HPDE6-E6E7 (cell line): Measurements from ENCODE around the gene EEF2.
"Not testable (repeated sequence)": the region's sequence is repeated elsewhere in the genome, so short reads cannot be mapped to it uniquely, and the experiment has no call there.

Experiments
- DNase-seq: peaks from one replicate; pipeline ENCODE4 v3.0.0; 2011; ENCODE audit warnings: missing footprints; ENCODE audit errors: extremely low spot score

EEF2 gene

GRCh38 chr19:3944018-3944721, 41.1 kb downstream of the EEF2 start:
- no peak for DNase-seq

GRCh38 chr19:3942790-3943409, 42.4 kb downstream of the EEF2 start:
- DNase-seq = no peak

GRCh38 chr19:3938300-3938950, 46.8 kb downstream of the EEF2 start:
- DNase-seq = not testable (repeated sequence)

GRCh38 chr19:3936506-3937442, 48.5 kb downstream of the EEF2 start:
- no peak for DNase-seq

GRCh38 chr19:3932931-3933810, 52.1 kb downstream of the EEF2 start, which contains the start of gene NMRK2:
NMRK2 (plus strand) TSS chr19:3933069; CDS start chr19:3933672, 603 bp downstream.
- DNase-seq = no peak

GRCh38 chr19:3931041-3931440, 54.2 kb downstream of the EEF2 start:
- no peak for DNase-seq
